Muscle layer of duodenum (tissue), 2 donors: ENCODE results near the gene ACACA.

Experiments
- H3K27ac ChIP-seq: one replicate; pipeline ENCODE4 v1.7.0; 2013; ENCODE audit warnings: mild to moderate bottlenecking, low read length
- H3K27me3 ChIP-seq: one replicate; pipeline ENCODE4 v1.7.0; 2013; ENCODE audit warnings: low read depth, mild to moderate bottlenecking, control low read depth, low read length
- H3K36me3 ChIP-seq, 2 donors: one replicate each; pipeline ENCODE4 v1.7.0; 2013; ENCODE audit warnings: low read length in 2 of 2, control low read depth in 1 of 2, mild to moderate bottlenecking in 1 of 2; ENCODE audit not compliant: insufficient read depth in 2 of 2, control insufficient read depth in 1 of 2
- H3K4me1 ChIP-seq, 2 donors: one replicate each; pipeline ENCODE4 v1.7.0; 2013; ENCODE audit warnings: low read length in 2 of 2, mild to moderate bottlenecking in 2 of 2, control low read depth in 1 of 2, moderate library complexity in 1 of 2; ENCODE audit not compliant: insufficient read depth in 2 of 2, control insufficient read depth in 1 of 2
- H3K4me3 ChIP-seq, 2 donors: one replicate each; pipeline ENCODE4 v1.7.0; 2013; ENCODE audit warnings: low read length in 2 of 2, low read depth in 1 of 2, mild to moderate bottlenecking in 1 of 2
- H3K9me3 ChIP-seq, 2 donors: one replicate each; pipeline ENCODE4 v1.7.0; 2013; ENCODE audit warnings: low read length in 2 of 2, control low read depth in 1 of 2, mild to moderate bottlenecking in 1 of 2; ENCODE audit not compliant: control insufficient read depth in 1 of 2
- donor health status: healthy.

Gene ACACA

DNA sequence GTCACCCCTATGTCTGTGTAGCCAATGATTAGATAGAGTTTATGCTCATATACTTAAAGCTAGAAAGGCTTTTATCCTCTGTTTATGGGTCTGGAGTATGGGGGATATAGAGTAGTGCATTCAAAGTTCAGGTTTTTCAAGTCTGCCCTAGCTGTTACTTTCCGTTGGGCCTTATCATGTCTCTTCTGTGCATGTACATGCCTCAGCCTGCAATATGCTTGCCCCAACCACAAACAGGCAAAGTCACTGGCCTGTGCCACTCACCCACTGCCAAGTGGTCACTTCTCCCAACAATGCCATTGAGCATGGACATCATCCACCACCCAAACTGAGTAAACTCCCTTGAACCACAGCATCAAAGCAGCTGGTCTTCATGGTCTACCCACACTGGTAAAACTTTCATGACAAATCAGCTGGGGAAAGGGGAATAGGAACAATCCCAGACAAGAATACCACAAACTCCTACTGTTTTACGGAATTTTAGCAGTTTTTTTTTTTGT, 101.2 kb downstream of the ACACA start:
- H3K27me3 ChIP-seq: no peaks in the 10 kb centered on the region
- peaks cover 0 to 5% of the 10 kb centered on the region in 2 donors for H3K4me1 ChIP-seq
- H3K9me3 ChIP-seq: no peaks in the 10 kb centered on the region
- H3K4me3 ChIP-seq: no peak overlapping the region
- H3K27ac ChIP-seq: no peak overlapping the region
- H3K36me3 ChIP-seq: no peaks in the 10 kb centered on the region

DNA sequence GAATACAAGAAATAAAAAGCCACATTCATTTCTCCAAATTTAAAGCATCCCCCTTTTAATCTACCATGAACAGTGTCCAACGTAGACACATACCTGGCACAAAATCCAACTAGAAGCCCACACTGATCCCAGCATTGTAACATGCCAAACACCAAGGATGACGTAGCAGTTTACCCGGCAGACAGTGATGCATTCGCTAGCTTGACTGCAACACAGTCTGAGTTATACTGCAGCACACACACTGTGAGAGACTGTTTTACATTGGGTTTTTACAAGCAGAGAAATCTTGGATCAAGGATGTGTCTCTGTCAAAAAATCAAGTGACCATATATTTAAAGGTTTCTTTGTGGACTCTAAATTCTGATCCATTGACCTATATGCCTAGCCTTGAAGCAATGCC, 105.3 kb downstream of the ACACA start:
- peaks cover 0 to 5% of the 10 kb centered on the region in 2 donors for H3K4me1 ChIP-seq
- no peaks in the 10 kb centered on the region for H3K36me3 ChIP-seq
- H3K27ac ChIP-seq: no peak overlapping the region
- H3K9me3 ChIP-seq: no peaks in the 10 kb centered on the region
- no peaks in the 10 kb centered on the region for H3K27me3 ChIP-seq
- no peak overlapping the region for H3K4me3 ChIP-seq

DNA sequence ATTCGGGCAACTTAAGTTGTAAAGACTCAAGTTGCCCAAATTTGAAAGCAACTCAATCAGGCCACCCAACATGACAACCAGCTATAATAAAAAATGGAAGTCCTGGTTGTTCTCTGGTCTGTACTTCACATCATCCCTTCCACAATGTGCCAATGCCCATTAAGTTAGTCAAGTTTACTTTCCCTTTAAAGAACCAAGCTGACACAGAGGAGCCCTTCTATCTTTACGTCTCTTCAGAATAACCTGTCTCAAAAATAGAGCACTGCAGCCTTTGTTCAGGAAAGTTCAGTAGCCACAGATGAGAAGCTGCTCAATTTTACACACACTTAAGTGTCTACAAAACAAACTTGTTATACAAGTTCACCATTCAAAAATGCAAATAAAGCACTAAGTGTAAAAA, 106.0 kb downstream of the ACACA start:
- H3K27me3 ChIP-seq: no peaks in the 10 kb centered on the region
- H3K4me3 ChIP-seq: no peak overlapping the region
- H3K27ac ChIP-seq: no peak overlapping the region
- peaks cover 0 to 5% of the 10 kb centered on the region in 2 donors for H3K4me1 ChIP-seq
- no peaks in the 10 kb centered on the region for H3K36me3 ChIP-seq
- H3K9me3 ChIP-seq: no peaks in the 10 kb centered on the region

DNA sequence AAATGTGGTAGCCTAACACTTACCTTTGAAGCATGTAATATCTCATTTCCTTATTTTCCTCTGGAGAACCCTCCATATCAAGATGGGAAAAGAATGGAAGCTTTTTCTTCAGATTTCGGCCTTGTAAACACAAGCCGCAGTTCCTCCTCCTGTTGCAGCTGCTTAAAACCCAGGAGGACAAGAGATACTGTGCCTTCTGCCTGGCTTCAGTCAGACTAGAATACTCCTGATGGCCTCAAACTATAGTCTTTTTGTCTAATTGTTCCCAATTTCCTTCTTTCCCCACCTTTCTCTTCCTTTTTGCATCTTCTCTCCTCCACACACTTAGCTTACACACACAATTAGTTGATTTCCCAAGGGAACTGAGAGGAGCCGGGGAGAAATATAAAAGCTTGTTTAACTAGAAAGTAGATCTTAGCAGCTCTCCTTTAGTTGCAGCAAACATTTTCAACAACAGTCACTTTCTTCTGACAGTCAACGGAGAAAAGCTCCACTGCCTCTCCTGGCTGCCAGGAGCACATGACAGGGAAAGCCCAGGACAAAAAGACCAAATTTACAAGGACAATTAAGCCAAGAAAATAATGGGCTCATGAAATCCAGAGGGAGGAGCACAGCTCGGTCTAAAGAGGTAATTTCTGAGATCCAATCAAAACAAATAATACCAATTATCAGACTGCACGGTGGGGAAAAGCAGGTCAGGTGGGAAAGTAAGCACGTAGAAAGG, 107.2 kb downstream of the ACACA start:
- Histone ChIP-seq H3K27ac (no peak overlapping the region), H3K4me3 (no peak overlapping the region), H3K9me3 (no peaks in the 10 kb centered on the region)

DNA sequence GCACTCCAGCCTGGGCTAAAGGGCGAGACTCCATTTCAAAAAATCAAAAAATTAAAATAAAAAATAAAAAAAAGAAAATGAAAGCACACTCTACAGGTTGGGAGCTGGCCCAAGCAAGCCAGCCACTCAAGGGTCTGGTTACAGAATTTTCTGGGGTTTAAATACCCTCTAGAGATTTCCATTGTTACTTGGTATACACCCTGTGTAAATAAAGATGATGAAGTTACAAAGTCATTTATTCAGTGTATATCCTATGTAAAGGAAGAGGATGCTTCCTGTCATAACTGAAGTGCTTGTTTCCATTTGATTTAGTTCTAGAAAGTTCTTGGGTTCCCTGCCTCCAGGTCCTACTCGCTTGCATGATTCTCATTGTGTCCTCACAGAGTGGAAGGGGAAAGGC, 110.7 kb downstream of the ACACA start:
- no peaks in the 10 kb centered on the region for H3K4me1 ChIP-seq

More for the DNA sequence above, 107.2 kb downstream of the ACACA start:
- Histone ChIP-seq H3K27me3 (no peaks in the 10 kb centered on the region), H3K36me3 (no peaks in the 10 kb centered on the region), H3K4me1 (peaks cover 0 to 5% of the 10 kb centered on the region in 2 donors)

DNA sequence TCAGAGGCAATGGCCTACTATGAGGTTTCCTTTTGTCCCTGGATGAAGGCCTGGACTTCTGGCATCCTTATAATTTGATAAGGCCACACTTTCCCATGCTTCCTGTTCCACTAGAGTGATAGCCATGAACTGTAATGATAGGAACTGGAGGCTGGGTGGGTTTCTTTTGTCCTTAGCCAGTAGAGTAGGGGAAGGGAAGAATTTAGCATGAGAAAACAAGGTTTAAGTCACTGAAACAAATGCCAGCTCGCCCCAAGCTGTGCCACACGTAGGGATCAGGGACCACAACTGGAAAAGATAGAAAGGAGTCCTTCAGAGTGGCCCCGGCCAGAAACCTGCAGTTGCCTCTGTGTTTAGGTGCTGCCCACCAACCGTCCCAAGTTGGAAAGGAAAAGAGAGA, 111.7 kb downstream of the ACACA start:
- Histone ChIP-seq H3K9me3 (no peaks in the 10 kb centered on the region), H3K4me3 (no peak overlapping the region), H3K27me3 (no peaks in the 10 kb centered on the region), H3K27ac (no peak overlapping the region), H3K4me1 (no peaks in the 10 kb centered on the region), H3K36me3 (no peaks in the 10 kb centered on the region)

More for the DNA sequence above, 110.7 kb downstream of the ACACA start:
- Histone ChIP-seq H3K36me3 (no peaks in the 10 kb centered on the region), H3K27me3 (no peaks in the 10 kb centered on the region), H3K27ac (no peak overlapping the region), H3K9me3 (no peaks in the 10 kb centered on the region), H3K4me3 (no peak overlapping the region)

DNA sequence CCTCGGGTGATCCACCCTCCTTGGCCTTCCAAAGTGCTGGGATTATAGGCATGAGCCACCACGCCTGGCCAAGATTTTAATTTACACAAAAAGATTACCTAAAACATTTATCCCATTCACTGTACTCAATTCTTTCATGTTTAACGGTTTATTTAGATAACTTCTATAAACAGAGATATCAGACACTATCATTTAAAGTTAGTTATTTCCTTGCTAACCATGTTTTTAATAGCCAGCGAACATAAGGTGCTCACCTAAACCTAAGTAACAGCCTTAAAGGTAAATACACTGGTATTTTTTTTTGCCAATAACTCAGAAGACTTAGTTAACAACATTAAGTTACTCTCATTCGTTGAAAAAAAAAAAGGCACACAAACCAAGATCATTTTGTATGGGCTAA, 112.9 kb downstream of the ACACA start:
- Histone ChIP-seq H3K36me3 (no peaks in the 10 kb centered on the region), H3K4me1 (no peaks in the 10 kb centered on the region), H3K27ac (no peak overlapping the region), H3K4me3 (no peak overlapping the region), H3K27me3 (no peaks in the 10 kb centered on the region), H3K9me3 (no peaks in the 10 kb centered on the region)

DNA sequence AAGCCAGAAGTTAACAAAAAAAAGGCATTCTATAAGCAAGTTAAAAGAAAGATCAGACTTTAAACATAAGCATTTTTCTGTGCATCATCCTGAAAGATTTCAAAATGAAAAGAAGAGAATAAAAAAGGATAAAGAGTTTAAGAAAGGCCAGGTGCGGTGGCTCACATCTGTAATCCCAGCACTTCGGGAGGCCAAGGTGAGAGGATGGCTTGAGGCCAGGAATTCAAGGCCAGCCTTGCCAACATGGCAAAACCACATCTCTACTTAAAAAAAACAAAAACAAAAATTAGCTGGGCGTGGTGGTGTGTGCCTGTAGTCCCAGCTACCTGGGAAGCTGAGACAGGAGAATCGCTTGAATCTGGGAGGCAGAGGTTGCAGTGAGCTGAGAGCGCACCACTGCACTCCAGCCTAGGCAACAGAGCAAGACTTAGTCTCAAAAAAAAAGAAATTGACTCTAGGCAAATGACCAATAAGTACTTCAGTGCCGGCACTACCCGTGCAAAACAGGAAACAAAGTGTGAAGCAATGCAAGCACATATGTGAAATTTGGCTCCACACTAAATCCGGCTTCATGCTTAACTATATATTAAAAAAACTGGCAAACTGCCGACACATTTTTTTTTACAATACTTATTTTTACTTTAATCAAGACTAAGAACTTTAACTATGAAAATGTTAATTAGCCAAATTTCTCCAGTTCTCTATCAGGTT, 114.1 kb downstream of the ACACA start:
- no peaks in the 10 kb centered on the region for H3K9me3 ChIP-seq
- no peaks in the 10 kb centered on the region for H3K36me3 ChIP-seq
- no peaks in the 10 kb centered on the region for H3K4me1 ChIP-seq
- no peaks in the 10 kb centered on the region for H3K27me3 ChIP-seq
- H3K27ac ChIP-seq: no peak overlapping the region
- no peak overlapping the region for H3K4me3 ChIP-seq

DNA sequence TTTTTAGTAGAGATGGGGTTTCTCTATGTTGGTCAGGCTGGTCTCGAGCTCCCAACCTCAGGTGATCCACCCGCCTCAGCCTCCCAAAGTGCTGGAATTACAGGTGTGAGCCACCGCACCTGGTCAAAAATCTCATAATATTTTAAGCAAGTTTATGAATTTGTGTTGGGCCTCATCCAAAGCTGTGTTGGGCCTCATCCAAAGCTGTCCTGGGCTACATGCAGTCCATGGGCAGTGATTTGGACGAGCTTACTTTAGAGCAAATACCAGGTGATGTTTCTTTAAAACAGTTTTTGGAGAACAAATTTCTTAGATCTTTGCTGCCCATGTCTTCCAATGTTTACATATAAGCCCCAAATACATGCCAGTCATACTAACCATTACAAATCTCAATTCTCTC, 115.3 kb downstream of the ACACA start:
- Histone ChIP-seq H3K27ac (no peak overlapping the region), H3K9me3 (no peaks in the 10 kb centered on the region), H3K27me3 (no peaks in the 10 kb centered on the region), H3K4me1 (no peaks in the 10 kb centered on the region), H3K36me3 (no peaks in the 10 kb centered on the region), H3K4me3 (no peak overlapping the region)

DNA sequence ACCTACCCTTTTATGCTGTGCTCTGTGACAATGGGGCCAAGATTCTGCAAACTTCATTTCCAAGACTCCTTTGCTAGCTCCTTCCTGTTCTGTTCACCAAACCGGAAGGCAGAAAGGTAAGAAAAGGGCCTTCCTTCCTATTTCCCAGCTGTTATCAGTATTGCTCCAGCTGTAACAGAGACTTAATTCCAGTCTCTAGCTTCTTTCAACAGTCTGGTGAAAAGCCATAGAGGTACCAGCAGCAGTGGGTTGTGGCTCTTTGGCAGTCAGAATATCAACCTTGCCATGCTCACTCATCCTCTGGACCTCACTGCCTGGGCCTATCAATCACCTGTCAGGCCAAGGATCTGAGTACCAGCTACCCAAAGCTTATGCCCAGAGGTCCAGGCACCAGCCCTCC, 120.2 kb downstream of the ACACA start:
- Histone ChIP-seq H3K4me1 (no peaks in the 10 kb centered on the region), H3K27ac (no peak overlapping the region), H3K36me3 (peaks cover 0 to 6% of the 10 kb centered on the region in 2 donors), H3K9me3 (no peaks in the 10 kb centered on the region), H3K27me3 (no peaks in the 10 kb centered on the region), H3K4me3 (no peak overlapping the region)

DNA sequence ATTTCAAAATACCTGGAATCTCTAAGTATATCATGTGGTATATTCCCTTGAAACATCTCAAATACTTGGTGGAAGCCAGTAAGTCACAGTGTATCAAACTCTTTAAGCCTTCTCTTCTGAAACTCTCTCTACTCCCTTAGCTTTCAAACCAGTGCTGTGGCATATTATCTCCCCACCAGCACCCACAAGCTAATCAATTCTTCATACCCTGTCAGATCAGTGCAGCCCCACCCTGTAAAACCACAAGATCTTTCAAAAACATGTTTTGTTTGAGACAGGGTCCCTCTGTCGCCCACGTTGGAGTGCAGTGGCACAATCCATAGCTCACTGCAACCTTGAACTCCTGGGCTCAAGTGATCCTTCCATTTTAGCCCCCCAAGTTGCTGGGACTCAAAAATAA, 122.4 kb downstream of the ACACA start:
- Histone ChIP-seq H3K27me3 (no peaks in the 10 kb centered on the region), H3K36me3 (peaks cover 0 to 9% of the 10 kb centered on the region in 2 donors), H3K9me3 (no peaks in the 10 kb centered on the region), H3K4me1 (no peaks in the 10 kb centered on the region), H3K4me3 (no peak overlapping the region), H3K27ac (no peak overlapping the region)
